Ascending aorta (tissue), 2 donors: ENCODE results near the gene SH3PXD2A. TPM values are rescaled to one million over a fixed set of nuclear protein-coding genes. Genes with fewer than 3 reads are reported as not detected.

Source experiments
- DNase-seq, 2 donors: peaks; one replicate each; pipeline ENCODE4 v3.0.0-alpha.2; 2019; ENCODE audit warnings: low spot score in 2 of 2
- H3K27ac ChIP-seq, 2 donors: fragments of 200-600 bp; sonication (generic); one replicate each; pipeline ENCODE4 v1.5.1; 2016 to 2017; ENCODE audit warnings: mild to moderate bottlenecking in 1 of 2
- H3K27me3 ChIP-seq: fragments of 200-600 bp; sonication (generic); one replicate; pipeline ENCODE4 v1.5.1; 2017
- H3K36me3 ChIP-seq, 2 donors: fragments of 200-600 bp; sonication (generic); one replicate each; pipeline ENCODE4 v1.5.1; 2016
- H3K4me1 ChIP-seq, 2 donors: fragments of 200-600 bp; sonication (generic); one replicate each; pipeline ENCODE4 v1.5.1; 2016 to 2017; ENCODE audit warnings: mild to moderate bottlenecking in 1 of 2
- H3K4me3 ChIP-seq, 2 donors: fragments of 200-600 bp; sonication (generic); one replicate each; pipeline ENCODE4 v1.5.1; 2016 to 2017; ENCODE audit warnings: mild to moderate bottlenecking in 1 of 2
- H3K9me3 ChIP-seq, 2 donors: fragments of 200-600 bp; sonication (generic); one replicate each; pipeline ENCODE4 v1.5.1; 2016
- CTCF ChIP-seq, 3 experiments: fragments of 200-600 bp in 2 of 3; fragments of 450-650 bp in 1 of 3; sonication (generic) in 2 of 3; IDR thresholded peaks; one replicate each; pipeline ENCODE4 v1.5.1; 2016 to 2019; ENCODE audit warnings: antibody characterized with exemption in 3 of 3, mild to moderate bottlenecking in 1 of 3, moderate library complexity in 1 of 3
- intact Hi-C: fragments of 100-400 bp; cut with DNase I; formaldehyde crosslinking; loops from one replicate; pipeline ENCODE4 v1.15.1; 2023
- total RNA-seq: library from RNA; depleted of rRNA; stranded (reverse); fragments of >200 nt; gene quantifications from one replicate; pipeline ENCODE4 v1.1.0, GENCODE V29; 2016

The SH3PXD2A gene
- total RNA-seq, 1 donor from 2014 or later = 50.0 TPM

GRCh38 chr10:103765168-103765567 lies 90.2 kb downstream of the SH3PXD2A start:
- H3K36me3 ChIP-seq = no peaks in the 10 kb centered on the region
- intact Hi-C loops = no loop called here
- DNase-seq = no peak
- H3K9me3 ChIP-seq = no peaks in the 10 kb centered on the region
- no peaks in the 10 kb centered on the region for H3K27me3 ChIP-seq
- H3K4me3 ChIP-seq = no peak overlapping the region
- peaks cover 0 to 8% of the 10 kb centered on the region in 2 donors for H3K4me1 ChIP-seq
- H3K27ac ChIP-seq = no peak overlapping the region
- no peak for TF ChIP-seq CTCF (IDR thresholded peaks at IDR 0.05)

DNA sequence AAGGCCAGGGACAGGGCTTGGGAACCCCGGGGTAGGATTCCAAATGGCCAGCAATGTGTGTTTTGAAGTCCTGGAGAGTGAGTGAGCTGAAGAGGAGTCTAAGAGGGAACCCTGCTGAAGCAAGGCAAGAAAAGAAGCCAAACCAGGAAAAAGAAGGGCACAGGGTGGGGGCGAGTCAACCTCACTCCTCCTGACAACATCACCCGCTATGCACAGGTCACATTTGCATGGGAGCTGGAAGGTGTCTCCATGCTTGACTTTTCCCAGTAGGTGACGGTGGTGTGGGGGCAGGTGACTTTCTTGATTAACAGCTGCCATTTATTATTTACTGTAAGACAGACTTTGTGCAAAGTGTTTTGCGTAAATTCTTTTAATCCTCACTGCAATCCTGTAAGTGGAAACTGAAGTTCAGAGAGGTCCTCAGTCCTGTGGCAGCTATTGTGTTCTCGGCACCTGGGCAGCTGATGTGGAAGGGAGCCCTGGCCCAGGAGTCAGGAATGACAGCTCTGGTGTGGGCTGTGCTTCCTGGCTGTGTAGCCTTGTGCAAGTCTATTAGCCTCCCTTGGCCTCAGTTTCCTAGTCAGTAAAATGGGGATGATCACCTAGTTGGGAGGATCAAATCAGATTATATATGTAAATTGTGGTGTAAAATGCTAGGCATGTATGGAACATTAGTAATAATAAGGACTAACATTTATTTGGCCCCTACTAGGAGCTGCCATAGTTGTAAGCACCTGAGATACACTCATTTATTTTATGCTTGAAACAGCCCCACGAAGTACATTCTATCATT lies 90.9 kb downstream of the SH3PXD2A start:
- TF ChIP-seq CTCF (IDR thresholded peaks at IDR 0.05) = no peak
- Histone ChIP-seq H3K4me1 (peaks cover 4 to 13% of the 10 kb centered on the region in 2 donors), H3K4me3 (no peak overlapping the region)

GRCh38 chr10:103763374-103764202 lies 91.8 kb downstream of the SH3PXD2A start:
- Histone ChIP-seq H3K36me3 (no peaks in the 10 kb centered on the region), H3K27me3 (no peaks in the 10 kb centered on the region), H3K4me1 (peaks cover 11 to 20% of the 10 kb centered on the region in 2 donors), H3K9me3 (no peaks in the 10 kb centered on the region), H3K4me3 (no peak overlapping the region), H3K27ac (no peak overlapping the region)
- no peak for DNase-seq
- intact Hi-C loops = no loop called here
- no peak for TF ChIP-seq CTCF (IDR thresholded peaks at IDR 0.05)

More for the DNA sequence above, 90.9 kb downstream of the SH3PXD2A start:
- H3K9me3 ChIP-seq = no peaks in the 10 kb centered on the region
- intact Hi-C loops = no loop called here
- H3K27me3 ChIP-seq = no peaks in the 10 kb centered on the region
- DNase-seq = no peak
- no peaks in the 10 kb centered on the region for H3K36me3 ChIP-seq
- no peak overlapping the region for H3K27ac ChIP-seq

- TF ChIP-seq CTCF (IDR thresholded peaks at IDR 0.05) = no peak
- Histone ChIP-seq H3K36me3 (no peaks in the 10 kb centered on the region), H3K4me3 (no peak overlapping the region), H3K27ac (no peak overlapping the region), H3K9me3 (no peaks in the 10 kb centered on the region), H3K4me1 (peaks cover 16 to 27% of the 10 kb centered on the region in 2 donors), H3K27me3 (no peaks in the 10 kb centered on the region)
- intact Hi-C loops = no loop called here
- DNase-seq = no peak
Measured at GRCh38 chr10:103762916-103763315, 92.5 kb downstream of the SH3PXD2A start.

- Histone ChIP-seq H3K9me3 (no peaks in the 10 kb centered on the region), H3K27ac (no peak overlapping the region), H3K36me3 (no peaks in the 10 kb centered on the region), H3K4me3 (no peak overlapping the region), H3K4me1 (peaks cover 17 to 33% of the 10 kb centered on the region in 2 donors), H3K27me3 (no peaks in the 10 kb centered on the region)
- TF ChIP-seq CTCF (IDR thresholded peaks at IDR 0.05) = no peak
- intact Hi-C loops = no loop called here
- DNase-seq = no peak
Measured at GRCh38 chr10:103762162-103762561, 93.2 kb downstream of the SH3PXD2A start.
